GM11168 (cell line): ENCODE measurements around the gene ILKAP.

Source experiments
- in situ Hi-C: fragments of 300-500 bp; cut with MboI; formaldehyde crosslinking; loops from one replicate; pipeline ENCODE4 v1.12.0; 2022; ENCODE audit warnings: low sequenced_read_pairs; ENCODE audit not compliant: unreplicated experiment

ILKAP gene

DNA sequence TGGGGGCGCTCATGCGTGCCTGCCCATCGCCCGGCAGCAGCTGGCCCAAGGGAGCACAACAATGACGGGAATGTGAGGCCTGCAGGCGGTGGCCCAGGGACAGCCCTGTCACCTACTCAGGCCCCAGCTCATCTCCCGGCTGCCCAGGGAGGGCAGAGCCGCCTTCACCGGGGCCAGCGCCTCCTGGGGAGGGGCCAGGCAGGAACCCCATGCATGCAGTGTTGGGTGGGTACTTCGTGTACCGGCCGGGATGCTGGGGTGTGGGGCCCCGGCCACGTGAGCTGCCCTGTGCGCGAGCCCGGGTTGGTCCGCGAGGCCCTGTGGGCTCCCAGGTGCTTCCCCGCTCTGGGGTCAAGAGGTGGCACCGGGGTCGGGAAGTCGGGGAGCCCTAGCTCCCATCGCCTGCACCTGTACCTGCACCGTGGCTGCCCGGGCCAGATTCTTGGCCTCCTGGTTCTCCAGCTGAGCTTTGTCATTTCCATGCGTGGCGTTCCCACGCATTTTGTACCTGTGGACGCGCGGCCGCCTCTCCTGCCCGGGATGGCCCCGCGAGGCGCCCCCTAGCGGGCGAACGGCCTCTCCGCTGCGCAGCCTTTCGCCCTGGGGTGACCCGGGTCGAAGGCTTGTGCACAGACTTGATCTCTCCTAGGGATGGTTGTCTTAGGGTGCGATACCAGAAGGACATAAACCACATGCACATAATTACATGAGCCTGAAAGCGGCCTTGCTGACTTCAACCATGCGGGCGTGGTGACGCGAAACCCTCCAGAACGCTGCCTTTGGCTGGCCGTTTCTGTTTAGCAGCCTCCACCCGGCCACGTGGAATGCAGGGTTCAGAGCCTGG lies 64.1 kb downstream of the ILKAP start:
- in situ Hi-C loops, result no loop called here

DNA sequence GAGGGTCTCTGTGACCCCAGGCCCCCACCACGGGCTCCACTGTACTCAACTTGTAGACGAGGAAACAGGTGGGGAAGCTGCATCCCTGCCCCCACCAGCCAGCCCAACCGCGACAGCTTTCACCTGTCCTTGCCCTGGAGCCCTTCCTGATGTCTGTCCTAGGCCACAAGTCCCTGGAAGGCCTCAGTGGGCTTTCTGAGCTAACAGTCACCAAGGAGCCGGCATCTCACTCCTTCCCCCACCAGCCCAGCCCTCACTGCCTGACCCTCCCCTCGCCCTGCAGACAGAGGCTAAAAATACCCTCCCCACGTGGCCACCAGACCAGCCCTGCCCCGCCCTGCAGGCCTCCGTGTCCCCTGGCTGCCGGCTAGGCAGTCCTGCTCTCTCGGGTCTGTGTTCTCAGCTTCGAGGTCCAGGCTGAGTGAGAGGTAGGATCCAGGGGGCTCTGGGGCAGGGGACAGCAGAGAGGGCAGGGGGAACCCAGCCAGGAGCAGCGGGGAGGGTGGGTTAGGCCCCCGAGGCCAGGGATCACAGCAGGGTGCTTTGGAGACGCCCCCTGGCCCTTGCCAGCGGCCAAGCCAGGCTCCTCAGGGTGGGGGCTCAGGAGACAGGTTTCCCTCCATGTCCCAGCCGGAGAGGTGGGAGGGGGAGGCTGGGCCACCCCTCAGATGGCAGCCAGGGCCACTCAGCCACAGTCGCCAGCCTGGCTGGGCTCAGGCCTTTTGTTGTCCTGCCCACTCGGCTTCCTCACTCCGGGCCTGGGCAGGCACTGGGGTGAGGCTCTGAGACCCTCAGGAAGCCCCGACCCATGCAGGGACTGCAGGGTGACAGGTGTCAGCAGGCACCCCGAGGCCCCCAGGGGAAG lies 64.9 kb downstream of the ILKAP start, which contains the start of gene KLHL30:
Gene KLHL30, plus strand, starts transcription at position 338 of the 865 bp plus-strand sequence. CDS start 2,087 bp downstream, outside the sequence.
- in situ Hi-C loops, result no loop called here

DNA sequence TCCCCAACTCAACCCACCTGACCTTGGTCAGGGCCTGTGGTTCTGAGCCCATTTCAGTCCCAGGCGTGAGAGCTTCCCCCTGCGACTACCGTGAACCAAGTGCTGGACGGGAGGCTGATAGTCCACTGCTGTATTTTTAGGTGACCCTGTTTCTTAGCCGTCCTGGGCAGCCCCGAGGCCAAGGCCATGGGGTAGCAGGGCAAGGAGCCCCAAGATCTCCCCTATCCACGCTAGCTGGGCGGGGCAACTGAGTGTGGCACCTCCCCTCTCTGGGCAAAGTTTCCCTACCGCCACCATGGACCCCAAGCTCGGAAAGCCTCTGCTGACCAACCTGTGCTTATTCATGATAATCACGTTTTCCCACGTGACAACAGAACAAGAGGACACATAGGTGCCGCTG lies 65.6 kb downstream of the ILKAP start:
- in situ Hi-C loops, result no loop called here

DNA sequence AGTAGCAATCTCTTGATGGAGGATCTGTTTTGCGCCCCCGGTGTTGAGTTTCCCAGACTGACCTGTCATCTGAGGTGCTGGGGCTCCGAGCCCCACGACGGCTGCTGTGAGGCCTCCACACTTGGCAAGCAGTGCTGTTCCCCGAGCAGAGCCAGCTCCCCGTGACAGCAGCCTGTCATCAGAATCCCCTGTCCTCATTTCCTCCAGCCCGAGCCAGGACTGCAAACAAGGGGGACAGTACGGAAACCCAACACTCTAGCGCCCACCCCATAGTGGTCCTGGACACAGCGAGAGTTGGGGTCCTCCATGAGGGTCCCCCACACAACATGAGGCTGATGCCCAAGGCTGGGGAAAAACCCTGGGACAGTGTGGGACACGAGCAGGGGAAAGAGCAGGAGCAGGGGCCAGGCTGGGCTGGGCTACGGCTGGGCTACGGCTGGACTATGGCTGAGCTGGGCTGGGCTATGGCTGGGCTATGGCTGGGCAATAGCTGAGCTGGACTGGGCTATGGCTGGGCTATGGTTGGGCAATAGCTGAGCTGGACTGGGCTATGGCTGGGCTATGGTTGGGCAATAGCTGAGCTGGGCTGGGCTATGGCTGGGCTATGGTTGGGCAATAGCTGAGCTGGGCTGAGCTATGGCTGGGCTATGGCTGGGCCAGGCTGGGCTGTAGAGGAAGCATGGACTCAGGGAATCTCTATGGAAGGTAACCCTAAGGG lies 66.5 kb downstream of the ILKAP start:
- in situ Hi-C loops, result no loop called here

DNA sequence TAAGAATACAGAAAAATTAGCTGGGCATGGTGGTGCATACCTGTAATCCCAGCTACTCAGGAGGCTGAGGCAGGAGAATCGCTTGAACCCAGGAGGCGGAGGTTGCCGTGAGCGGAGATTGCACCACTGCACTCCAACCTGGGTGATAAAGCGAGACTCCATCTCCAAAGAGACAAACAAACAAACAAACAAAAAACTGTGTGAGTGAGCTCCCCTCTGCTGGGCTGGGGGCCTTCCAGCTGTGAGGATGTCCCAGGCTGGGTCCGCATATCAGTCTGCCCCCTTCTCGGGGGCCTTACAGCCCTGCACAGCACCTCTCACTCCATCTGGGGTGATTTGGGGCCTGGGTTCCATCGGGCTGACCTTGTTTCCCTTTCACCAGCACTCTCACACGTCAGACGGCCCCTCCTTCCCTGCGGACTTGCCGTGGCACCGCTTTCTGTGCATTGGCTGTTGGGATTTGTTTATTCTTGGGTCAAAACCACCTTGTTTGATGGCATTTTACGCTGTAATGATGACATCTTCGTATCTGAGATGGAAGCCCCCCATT lies 67.8 kb downstream of the ILKAP start:
- in situ Hi-C loops, result no loop called here

DNA sequence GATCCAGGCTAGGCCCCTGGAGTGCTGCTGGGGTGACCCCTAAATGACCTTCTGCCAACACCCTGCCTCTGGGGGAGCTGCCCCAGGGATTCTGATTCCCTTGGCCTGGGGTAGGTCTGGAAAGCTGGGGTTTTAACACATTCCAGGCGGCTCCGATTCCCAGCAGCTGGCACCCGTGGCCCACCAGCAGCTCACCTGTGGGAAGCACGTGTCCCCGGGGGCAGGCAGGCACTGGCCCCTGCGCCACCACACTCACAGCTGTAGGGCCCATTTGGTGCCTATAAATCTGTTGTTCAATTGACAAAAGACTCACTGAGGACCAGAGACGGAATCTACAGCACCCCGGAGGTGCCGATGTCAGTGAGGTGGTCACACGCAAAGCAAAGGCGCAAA lies 69.1 kb downstream of the ILKAP start:
- in situ Hi-C loops, result no loop called here

DNA sequence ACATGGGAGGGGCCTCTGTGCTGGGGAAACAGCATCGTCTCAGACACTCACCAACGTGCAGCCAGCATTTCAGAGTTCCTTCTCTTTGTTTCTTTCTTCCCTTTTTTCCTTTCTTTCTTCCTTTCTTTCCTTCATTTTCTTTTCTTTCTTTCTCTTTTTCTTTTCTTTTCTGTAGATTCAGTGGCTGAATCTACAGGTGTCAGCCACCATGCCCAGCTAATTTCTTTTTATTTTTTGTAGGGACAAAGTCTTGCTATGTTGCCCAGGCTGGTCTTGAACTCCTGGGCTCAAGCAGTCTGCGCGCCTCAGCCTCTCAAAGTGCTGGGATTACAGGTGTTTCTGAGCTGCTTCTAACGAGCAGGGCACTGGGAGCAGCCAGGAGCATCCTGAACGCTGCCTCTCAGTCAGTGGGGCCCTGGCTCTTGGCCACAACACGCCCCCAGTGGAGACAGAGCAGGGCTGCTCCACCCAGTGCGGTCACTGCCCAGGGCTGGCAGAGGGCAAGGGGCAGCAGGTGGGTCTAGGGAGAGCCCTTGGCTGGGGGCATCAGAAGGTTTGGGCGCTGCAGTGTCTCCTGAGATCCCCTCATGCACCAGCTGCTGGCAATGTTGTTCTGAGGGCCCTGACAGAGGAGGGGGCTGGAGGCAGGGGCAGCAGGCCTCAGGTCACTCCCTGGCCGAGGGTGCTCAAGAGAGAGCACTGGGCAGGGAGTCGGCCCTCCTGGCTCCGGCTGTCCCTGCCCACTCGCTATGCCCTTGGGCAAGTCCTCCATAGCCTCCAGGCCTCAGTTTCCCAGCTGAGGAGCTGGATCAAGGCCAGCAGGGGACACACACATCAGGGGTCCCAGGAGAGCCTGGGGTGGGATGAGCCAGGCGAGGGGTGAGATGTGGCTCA lies 69.7 kb downstream of the ILKAP start:
- in situ Hi-C loops, result no loop called here

DNA sequence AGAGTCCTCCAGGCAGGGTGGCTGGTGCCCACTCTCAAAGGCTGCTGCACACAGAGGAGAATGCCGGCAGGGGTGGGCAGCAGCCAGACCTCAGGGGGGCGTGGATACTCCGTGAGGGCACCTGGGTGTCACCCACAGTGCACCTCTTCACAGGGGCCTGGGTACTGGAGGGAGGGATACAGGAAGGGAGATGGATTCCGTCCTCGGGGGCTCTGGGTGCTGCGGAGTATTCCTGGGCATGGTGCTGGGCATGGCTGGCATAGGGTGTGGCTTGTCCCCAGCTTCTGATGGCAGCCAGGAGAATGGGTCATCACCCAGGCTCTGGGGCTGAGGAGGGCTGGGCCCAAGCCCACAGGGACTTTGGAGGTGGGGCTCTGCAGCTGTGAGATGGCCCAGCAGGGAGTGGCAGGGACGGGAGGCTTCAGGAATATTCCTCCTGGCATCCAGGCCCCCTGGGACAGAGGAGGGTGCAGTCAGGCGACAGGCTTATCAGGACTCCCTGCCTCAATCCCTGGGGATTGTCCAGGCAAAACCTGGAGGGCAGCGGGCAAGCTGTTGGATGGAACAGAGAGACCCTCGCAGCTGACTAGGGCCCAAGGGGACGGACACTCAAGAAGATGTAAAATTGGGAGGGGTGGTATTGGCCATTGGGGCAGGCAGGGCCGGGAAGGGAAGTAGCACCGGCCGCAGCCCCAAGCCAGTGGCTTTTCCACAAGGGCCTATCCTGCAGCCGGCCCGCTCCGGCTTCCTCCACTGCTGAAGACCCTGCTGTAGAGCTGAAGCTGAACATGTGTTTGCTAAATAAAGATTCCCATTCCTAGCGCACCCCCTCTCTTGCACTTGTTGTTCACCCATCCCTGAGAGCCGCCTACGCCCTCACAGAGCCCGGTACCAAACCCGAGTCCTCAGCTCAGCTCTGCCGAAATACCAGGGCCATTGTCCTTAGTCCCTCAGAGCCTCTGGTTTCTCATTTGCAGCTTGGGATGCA lies 70.7 kb downstream of the ILKAP start:
- in situ Hi-C loops, result no loop called here

DNA sequence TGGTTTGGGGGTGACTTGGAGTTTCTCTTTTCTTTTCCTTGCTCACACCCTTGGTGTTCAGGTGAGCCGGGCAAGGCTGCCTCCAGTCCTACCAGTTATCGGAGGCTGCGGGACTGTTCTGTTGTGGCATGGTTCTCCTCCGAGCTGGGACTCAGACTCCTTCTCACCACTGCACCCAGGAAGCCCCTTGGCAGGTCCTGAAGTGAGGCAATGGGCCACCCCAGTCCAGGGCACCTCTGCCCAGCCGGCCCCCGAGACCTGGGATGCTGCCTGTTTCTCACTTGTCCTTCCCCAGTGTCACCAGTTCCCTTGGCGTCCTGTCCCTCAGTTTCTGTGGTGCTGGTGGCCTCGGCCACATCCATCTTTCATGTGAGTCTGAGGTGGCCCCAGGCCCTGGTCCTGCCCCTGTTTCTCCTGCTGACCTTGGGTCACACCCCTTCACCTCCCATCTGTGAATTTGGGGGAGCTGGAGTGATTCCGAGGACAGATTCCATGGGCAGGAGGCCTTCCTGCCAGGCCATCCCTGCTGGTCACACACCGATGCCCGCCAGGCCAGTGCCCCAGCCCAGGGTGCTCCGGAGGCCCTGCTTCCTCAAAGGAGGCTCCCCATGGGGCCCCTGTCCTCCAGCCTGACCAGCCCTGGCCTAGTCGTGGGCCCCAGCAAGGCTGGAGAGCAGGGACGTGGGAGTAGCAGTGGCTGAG lies 71.6 kb downstream of the ILKAP start:
- in situ Hi-C loops, result no loop called here

DNA sequence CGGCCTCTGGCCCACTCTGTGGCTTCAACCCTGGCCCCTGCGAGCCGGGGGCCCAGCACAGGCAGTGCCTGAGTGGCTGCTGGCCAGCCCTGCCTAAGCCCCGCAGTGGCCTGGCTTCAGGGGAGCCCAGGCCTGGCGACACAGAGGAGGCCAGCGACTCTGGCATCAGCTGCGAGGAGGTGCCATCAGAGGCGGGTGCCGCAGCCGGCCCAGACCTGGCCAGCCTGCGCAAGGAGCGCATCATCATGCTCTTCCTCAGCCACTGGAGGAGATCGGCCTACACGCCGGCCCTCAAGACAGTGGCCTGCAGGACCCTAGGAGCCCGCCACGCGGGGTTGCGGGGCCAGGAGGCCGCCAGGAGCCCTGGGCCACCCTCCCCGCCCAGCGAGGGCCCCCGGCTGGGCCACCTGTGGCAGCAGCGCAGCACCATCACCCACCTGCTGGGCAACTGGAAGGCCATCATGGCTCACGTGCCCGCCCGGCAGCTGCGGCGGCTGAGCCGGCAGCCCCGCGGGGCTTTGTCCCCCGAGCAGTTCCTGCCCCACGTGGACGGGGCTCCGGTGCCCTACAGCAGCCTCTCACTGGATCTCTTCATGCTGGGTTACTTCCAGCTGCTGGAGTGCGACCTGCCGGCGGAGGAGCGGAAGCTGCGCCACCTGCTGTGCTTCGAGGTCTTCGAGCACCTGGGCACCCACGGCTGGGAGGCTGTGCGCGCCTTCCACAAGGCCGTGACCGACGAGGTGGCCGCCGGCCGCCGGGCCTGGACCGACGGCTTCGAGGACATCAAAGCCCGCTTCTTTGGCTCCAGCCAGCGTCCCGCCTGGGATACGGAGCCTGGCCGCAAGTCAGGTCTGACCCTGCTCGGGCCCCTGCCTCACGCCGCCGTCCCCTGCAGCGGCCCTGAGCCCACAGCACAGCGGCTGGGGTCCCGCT lies 72.5 kb downstream of the ILKAP start:
- in situ Hi-C loops, result no loop called here

DNA sequence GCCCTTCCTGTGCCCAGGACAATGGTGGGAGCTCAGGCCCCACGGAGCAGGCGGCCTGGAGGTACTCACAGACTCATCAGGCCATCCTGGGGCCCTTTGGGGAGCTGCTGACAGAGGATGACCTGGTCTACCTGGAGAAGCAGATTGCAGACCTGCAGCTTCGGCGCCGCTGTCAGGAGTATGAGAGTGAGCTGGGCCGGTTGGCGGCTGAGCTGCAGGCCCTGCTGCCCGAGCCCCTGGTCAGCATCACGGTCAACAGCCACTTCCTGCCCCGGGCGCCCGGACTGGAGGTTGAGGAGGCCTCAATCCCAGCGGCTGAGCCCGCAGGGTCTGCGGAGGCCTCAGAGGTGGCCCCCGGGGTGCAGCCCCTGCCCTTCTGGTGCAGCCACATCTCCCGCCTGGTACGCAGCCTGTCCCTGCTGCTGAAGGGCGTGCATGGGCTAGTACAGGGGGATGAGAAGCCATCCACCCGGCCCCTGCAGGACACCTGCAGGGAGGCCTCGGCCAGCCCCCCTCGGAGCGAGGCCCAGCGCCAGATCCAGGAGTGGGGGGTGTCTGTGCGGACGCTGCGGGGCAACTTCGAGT lies 73.3 kb downstream of the ILKAP start:
- in situ Hi-C loops, result no loop called here

DNA sequence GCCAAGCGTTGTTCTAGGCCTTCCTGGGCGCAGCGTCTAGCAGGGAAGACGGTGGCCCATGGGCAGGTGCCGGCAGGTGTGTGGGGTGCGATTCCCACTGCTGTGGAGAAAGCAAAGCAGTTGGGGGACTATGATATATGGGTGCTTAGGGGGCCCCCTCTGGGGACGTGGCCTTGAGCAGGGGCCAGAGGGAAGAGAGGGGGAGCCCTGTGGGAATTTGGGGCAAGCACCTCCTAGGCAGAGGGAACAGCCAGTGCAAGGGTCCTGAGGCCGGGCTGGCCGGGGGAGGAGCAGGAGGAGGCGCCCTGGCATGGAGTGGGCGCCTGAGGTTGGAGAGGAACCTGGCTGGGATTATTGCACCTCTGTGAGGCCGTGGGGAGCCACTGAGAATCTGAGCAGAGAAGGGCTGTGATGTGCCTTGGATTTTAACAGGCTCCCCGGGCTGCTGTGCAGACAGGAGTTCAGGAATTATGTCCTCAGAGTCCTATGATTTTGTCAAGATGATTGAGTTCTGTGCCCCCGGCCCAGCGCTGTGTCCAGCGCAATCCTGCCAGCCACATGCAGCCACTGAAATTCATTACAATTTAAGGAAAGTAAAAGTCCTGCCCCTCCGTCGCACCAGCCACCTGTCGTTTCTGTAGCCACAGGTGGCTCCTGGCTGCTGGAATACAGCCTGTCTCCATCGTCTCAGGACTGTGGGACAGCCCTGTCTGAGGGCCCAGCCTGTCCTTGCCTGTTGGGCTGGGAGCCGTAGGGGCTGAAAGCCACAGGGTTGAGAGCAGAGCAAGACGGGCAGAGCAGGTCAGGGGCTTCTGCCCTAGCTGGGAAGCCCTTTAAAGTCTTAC lies 74.1 kb downstream of the ILKAP start:
- in situ Hi-C loops, result no loop called here

DNA sequence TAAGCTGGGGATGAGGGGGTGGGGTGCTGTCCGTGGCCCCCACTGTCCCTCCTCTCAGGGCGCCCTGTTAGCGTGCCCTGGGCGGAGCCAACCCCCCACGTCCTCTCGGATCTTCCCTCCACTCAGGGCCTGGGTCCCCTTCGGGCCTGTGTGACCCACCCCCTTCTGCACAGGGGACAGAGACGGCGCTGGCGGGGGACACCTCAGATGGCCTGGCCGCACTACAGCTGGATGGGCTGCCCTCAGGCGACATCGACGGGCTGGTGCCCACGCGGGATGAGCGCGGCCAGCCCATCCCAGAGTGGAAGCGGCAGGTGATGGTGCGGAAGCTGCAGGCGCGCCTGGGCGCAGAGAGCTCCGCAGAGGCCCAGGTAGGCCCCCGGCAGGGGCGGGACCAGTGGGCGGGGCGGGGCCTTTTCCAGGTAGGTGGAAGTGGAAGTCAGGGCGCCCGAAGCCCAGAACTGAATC lies 74.9 kb downstream of the ILKAP start:
- in situ Hi-C loops, result no loop called here

DNA sequence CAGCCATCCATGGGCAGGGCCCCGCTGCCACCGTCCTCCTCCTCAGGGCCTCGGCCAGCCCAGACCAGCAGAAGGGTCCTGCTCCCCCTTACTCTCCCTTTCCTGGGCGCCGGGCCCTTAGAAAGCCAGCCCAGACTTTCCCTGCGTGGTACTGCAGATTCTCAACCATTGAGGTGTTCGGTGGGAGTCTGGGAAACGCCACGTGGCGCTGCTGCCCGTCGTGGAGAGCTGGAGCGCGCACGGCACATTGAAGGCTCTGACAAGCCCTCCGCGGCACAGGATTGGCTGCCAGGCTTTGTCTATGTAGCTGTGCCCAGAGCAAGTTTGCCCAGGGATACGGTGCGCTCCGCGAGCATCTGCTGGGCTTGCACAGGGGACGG lies 75.4 kb downstream of the ILKAP start:
- in situ Hi-C loops, result no loop called here
